Smooth muscle cell of the umbilical artery (primary cell): Measurements from ENCODE around the gene SFTA2. TPM values are rescaled to one million over a fixed set of nuclear protein-coding genes. Genes with fewer than 3 reads are reported as not detected.

Experiments
- total RNA-seq: library from RNA; depleted of rRNA; stranded (reverse); fragments of >200 nt; gene quantifications from 2 replicates; pipeline ENCODE4 v1.2.3, GENCODE V29; 2014

SFTA2 gene
- not detected in 2 replicates for total RNA-seq

DNA sequence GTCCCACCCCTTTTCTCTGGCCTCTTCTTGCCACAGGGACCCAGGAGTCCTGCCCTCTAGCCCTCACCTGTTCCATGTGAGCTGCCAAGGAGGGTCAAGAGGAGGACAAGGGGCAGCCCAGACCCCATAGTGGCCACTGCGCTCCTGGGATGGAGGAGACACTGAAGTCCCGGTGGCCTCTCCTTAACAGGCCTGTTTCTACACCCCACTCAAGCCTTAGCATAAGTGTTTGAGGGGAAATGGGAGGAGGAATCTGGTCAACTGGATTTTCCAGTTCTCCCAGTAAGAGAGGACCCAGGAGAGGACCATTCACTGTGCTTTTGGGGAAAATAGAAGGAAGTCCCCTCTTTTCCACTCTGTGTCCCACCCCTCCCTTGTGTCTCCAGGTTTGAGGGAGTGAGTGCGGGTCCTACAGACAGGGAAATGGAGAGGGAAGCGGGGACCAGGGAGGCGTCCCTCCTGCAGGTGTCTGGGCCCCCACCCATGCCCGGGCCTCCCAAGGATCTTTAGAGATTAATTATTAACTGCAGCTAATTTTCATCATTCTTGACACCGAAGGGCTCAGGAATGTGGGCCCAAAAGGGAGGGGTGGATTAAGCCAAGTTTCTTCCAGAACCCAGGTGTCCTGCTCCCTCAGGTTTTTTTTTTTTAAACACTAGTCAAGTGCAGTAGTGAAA lies at the start of gene SFTA2:
Gene SFTA2 (minus strand): TSS at position 202 of the 677 bp plus-strand sequence. CDS start 74 bp downstream, at position 128.

DNA sequence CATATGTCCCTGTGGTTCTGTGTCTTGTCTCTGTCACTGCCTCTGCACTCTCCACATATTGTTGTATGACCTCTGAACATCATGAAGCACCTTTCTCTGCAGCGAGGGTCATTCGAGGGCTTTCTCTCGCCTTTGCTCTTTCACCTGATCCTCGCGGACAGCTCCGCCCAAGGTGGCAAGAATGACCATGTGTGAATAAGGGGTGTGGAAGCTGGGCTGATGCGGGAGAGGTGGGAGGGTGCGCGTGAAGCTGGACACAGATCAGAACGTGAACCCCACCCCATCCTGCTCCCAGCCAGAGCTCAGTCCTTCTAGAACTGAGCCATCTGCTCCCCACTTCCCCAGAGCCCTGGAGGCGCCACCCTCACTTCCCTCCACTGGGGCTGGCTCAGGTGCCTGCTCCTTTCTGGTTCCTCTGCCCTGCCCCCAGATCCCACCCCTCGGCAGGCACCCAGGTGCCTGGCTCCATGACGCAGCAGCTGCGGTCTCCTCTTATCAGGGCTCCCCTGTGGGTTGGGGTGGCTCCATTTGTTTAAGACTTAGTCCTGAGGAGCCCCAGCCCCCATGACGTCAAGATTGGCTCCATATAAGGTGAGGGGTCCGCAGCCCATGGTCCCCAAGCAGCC lies 8.5 kb upstream of the SFTA2 start, which contains the start of gene MUCL3:
Gene MUCL3 (plus strand): TSS at position 613 of the 626 bp plus-strand sequence. CDS start 27 bp downstream, outside the sequence.

DNA sequence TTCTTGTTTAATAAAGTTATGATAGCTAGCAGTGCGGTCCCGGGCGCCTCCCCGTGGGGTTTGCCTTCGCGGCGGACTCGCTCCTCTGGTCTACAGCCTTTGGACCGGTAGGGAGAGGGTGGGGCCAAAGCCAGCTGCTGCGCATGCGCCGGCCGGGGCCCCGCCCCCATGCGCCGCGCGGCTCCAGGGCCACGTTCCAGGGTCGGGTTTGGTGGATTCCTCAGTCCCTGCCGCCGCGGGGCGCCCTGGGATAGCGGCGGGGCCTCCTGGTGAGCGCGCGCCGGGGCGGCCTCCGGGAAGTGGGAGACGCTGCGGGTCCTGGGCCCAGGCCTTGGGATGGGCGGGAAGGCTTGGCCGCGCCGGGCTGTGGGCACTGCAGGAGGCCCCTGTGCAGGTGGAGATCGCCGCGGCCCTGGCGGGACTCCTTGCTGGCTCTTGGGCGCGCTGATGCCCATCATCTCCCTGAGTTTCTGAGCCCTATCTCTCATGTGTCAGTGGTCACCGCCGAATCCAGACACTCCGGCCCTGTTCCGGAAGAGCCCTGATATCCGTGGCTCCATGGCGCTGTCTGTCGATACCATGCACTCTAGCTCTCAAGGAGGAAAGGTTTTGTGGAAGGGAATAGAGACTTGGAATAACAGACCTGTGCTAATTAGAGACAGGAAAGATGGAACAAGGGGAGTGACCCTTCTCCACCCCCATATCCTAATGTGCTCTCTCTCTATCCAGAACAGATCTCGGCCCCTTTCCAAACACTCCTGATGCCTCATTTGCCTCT lies 17.7 kb downstream of the SFTA2 start, which contains the start of gene VARS2:
Gene VARS2 (plus strand): TSS at position 163 of the 778 bp plus-strand sequence. CDS start 599 bp downstream, at position 762.

DNA sequence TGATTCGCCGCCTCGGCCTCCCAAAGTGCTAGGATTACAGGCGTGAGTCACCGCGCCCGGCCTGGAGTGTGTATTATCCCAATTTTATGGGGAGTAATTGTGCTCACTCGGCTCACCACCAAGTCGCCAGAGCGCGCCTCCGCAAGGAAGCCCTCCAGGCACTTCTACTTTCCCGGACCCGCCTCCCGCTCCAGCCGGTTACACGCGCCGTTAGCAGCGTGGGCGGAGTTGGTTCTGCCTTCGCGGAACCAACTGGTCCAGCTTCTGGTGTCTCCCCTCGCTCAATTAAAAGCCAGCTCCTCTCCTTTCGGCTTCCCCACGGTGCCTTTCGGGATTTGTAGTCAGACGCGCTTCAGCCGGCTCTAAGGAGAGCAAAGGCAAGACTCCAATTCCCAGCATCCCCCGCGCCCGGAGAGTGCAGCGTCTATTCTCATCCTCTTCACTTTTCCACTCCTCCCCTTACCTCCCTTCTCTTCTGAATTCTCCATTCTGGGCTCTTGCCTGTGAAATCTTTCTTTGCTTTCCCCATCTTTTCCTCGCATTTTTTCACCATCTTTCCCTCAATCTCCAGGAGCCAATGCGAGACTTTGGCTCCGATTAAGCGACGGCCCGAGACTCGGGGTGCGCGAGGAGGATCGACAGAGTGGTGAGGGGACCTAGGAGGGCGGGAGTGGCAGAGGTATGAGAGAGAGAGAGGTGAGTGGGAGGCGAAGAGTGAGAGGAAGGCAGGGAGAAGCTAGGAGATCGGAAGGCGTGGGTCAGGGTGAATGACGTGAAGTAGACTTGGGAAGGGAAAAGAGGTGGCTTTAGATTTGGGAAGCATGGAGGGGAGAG lies 24.0 kb downstream of the SFTA2 start, which contains the start of gene GTF2H4:
Gene GTF2H4 (plus strand): TSS at position 450 of the 834 bp plus-strand sequence.

DNA sequence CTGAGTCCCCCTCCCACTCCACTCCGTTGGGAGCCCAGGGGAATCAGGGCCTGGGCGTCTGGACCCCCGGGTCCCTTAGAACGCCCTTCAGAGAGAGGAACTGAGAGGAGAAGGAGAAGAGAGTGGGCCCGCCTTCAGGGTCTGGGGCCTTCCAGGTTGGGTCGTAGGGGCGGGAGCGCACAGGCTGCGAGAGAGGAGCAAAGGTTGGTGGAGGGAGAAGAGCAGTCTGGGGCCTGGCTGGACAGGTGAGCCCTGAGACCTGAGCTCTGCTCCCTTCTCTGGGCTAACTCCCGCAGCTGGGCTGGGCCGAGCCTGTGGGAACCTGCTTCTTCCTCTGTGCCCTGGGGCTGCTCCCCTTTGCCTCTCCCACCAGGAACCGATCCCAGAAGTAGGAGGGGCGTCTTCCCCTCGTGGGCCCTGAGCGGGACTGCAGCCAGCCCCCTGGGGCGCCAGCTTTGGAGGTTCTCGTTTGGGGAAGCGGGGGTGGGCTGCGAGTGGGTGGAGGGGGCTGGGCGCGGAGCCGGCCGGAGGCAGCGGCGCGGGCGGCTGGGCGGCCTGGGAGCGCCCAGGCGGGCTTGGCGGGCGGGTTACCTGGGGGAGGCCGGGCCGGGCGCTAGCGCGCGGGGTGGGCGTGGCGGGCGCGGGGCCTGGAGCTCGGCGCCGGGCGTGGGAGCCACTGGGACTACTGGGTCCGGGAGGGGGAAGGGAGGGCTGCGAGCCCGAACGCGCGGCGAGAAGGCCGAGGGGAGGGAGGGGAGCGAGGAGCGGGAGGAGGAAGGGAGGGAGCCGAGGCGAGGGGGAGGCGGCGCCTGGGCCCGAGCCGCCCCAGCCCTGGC lies 48.1 kb downstream of the SFTA2 start, which contains the start of gene DDR1:
Gene DDR1 (plus strand): TSS at position 835 of the 836 bp plus-strand sequence. CDS start 4,211 bp downstream, outside the sequence.

Other genes starting within 250 kb of the SFTA2 start
- gene PPP1R18, start 245.5 kb downstream of the SFTA2 start, total RNA-seq = 32.1 and 71.9 TPM in 2 replicates
- 0.59 and 2.2 TPM in 2 replicates for gene NRM, start 241.2 kb downstream of the SFTA2 start, total RNA-seq
- 4.5 and 13.2 TPM in 2 replicates for gene MDC1, start 214.9 kb downstream of the SFTA2 start, total RNA-seq
- gene TUBB, start 211.8 kb downstream of the SFTA2 start, total RNA-seq = 252 and 681 TPM in 2 replicates
- gene FLOT1, start 189.5 kb downstream of the SFTA2 start, total RNA-seq = 72.2 and 90.1 TPM in 2 replicates
- 95.7 and 164 TPM in 2 replicates for gene IER3, start 187.6 kb downstream of the SFTA2 start, total RNA-seq
- 30.9 and 56.6 TPM in 2 replicates for gene DDR1, start 47.7 kb downstream of the SFTA2 start, total RNA-seq
- gene GTF2H4, start 24.0 kb downstream of the SFTA2 start, total RNA-seq = 12.5 and 16.1 TPM in 2 replicates
- 11.6 and 26.8 TPM in 2 replicates for gene VARS2, start 17.9 kb downstream of the SFTA2 start, total RNA-seq
- gene MUCL3, start 8.8 kb upstream of the SFTA2 start, total RNA-seq = not detected in 2 replicates
- not detected in 2 replicates for gene MUC21, start 51.5 kb upstream of the SFTA2 start, total RNA-seq
- not detected in 2 replicates for gene MUC22, start 78.3 kb upstream of the SFTA2 start, total RNA-seq
- gene C6orf15, start 180.4 kb upstream of the SFTA2 start, total RNA-seq = not detected in 2 replicates
- 0.89 and 1.6 TPM in 2 replicates for gene PSORS1C1, start 182.6 kb upstream of the SFTA2 start, total RNA-seq
- gene CDSN, start 188.3 kb upstream of the SFTA2 start, total RNA-seq = not detected in 2 replicates
- not detected in 2 replicates for gene PSORS1C2, start 206.9 kb upstream of the SFTA2 start, total RNA-seq
- 9.9 and 11.3 TPM in 2 replicates for gene CCHCR1, start 225.6 kb upstream of the SFTA2 start, total RNA-seq
- 1.5 and 8.6 TPM in 2 replicates for gene TCF19, start 226.4 kb upstream of the SFTA2 start, total RNA-seq
- 0.30 and 0.51 TPM in 2 replicates for gene POU5F1, start 238.5 kb upstream of the SFTA2 start, total RNA-seq